HG03439 (cell line): ENCODE measurements around the gene ASCC3.
"Not testable (repeated sequence)": the region's sequence is repeated elsewhere in the genome, so short reads cannot be mapped to it uniquely, and the experiment has no call there.

ENCODE experiments used
- ATAC-seq: cut with Tn5 transposase; IDR thresholded peaks from one replicate; pipeline ENCODE4 v1.9.1; 2021; ENCODE audit warnings: mild to moderate bottlenecking, moderate library complexity; ENCODE audit not compliant: unreplicated experiment

Gene ASCC3

GRCh38 chr6:100806296-100806695, 74.8 kb downstream of the ASCC3 start:
- ATAC-seq: no peak

GRCh38 chr6:100803264-100804045, 77.7 kb downstream of the ASCC3 start:
- ATAC-seq: no peak

- ATAC-seq: no peak
Observed at GRCh38 chr6:100801036-100801435, 80.1 kb downstream of the ASCC3 start.

DNA sequence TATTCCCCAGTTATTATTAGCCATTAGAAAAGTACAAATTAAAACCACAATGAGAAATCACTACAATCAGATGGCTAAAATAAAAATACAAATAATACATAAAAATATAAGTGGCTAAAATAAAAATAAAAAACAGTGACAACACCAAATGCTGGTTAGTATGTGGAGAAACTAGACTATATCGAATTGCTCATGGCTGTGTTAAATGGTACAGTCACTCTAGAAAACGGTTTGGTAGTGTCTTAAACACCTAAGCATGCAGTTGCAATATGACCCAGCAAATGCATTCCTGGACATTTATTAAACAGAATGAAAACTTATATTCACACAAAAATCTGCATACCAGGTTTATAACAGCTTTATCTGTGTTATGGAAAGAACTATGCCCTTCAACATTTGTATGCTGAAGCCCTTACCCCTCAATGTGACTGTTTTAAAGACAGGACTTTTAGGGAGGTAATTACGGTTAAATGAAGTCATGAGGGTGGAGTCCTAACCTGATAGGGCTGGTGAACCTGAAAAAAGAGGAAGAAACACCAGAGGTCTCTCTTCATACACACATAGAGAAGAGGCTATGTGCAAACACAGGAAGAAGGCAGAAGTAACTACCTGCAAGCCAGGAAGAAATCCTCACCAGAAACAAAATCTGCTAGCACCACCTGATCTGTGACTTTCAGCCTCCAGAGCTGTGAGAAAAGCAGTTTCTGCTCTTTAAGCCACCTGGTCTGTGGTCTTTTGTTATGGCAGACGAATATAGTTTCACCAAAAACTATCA, 84.9 kb downstream of the ASCC3 start:
- ATAC-seq: peak; percentile 83

DNA sequence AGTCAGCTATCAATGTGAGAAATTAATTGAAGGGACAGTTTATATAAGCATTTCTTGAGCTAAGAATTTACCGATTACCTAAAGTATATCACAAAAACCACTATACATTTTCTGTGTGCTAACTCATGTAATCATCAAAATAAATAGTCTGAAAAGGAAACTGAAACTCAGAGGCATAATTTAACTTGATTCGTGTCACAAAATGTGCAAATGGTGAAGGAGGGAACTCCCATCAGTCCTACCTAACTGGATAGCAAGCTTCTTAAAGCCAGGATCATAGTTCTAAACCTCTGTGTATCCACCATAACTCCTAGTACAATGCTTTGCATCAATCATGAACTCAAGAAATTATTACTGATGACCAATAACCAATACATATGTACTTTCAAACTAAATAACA, 91.0 kb downstream of the ASCC3 start:
- no peak for ATAC-seq

DNA sequence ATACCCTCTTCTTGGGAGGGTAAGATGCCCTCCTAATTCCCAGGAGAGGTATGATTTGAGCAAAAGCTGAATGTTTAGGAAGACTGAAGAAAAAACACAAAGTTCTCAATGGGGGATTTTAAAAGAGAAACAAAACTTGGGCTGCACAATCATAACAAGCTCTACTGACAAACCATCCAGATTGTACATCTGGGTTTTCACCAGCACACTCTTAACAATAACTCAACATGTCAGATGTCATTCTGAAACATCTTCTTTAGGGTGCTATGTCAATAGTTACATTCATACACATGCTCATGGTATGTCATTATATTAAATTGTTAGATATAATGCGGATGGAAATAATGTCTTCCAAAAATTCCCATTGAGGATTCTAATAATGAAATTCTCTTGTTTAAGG, 95.1 kb downstream of the ASCC3 start:
- no peak for ATAC-seq

DNA sequence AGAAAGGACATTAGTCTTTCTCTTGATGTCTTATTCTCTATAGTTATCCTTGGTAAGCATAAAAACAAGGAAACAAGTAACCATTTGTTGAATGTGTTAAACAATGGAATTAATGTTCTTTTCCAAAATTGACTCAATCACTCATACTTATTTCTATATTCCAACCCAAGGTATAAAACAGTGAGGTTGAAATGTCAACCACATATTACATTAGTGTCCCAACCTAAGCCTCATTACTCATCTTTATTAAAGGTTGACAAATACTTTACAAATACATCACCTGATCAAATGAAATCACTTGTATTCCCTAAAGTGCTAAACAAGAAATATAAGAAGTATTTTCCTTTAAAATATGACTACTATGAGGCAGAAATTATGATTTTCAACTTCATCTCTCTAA, 100.5 kb downstream of the ASCC3 start:
- ATAC-seq: no peak

GRCh38 chr6:100775667-100776066, 105.5 kb downstream of the ASCC3 start:
- ATAC-seq: no peak

GRCh38 chr6:100774681-100775080, 106.4 kb downstream of the ASCC3 start:
- ATAC-seq: no peak

GRCh38 chr6:100768816-100769351, 112.2 kb downstream of the ASCC3 start:
- ATAC-seq: no peak

DNA sequence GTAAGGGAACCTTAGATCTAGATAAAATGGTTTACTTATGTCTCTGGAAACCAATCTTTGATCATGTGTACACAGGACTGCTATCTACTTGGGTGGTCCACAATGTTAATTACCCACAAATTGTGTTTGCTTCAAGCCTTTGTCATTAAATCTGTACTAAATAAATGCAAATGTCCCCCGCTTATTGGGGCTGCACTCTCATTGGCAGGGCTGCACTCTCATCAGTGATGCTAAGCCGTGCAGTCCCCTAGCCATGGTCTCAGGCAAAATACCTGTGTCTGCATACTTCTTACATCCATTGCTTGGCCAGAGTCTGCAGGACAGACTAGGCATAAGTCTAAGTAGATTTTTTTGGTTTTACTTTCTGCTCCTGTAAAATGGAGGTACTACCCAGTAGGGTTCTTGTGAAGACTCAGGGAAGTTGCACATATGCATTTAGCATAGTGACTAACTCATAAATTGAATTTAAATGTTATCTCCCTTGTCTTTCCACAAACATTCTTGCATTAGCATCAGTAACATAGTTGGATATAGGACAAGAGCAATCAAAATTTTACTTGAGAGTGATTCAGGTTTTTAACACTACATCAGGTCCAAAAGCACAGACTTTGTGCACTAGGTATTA, 117.4 kb downstream of the ASCC3 start:
- no peak for ATAC-seq

DNA sequence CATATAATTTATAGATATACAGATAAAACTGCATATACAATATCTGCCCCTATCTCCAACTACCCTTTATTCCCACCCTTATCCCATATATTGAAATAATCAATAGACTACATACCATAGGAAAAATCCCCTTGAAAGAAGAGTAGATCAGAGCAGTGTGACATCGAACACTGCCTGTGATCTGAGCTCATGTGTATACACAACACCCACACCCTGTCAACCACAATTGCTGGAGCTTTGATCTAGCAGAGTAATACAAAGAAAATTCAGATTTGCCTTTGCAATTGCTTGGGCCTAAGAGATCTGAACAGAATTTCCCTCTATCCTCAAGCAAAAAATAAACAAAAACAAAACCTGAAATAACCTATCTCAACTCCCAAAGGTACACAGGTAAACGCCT, 119.3 kb downstream of the ASCC3 start:
- ATAC-seq: no peak

- ATAC-seq: not testable (repeated sequence)
Observed at GRCh38 chr6:100758386-100758785, 122.7 kb downstream of the ASCC3 start.

- no peak for ATAC-seq
Observed at GRCh38 chr6:100753421-100753820, 127.7 kb downstream of the ASCC3 start.

GRCh38 chr6:100751590-100751989, 129.5 kb downstream of the ASCC3 start:
- ATAC-seq: no peak

- no peak for ATAC-seq
Observed at GRCh38 chr6:100745419-100746041, 135.6 kb downstream of the ASCC3 start.

GRCh38 chr6:100740439-100740838, 140.7 kb downstream of the ASCC3 start:
- ATAC-seq: no peak

DNA sequence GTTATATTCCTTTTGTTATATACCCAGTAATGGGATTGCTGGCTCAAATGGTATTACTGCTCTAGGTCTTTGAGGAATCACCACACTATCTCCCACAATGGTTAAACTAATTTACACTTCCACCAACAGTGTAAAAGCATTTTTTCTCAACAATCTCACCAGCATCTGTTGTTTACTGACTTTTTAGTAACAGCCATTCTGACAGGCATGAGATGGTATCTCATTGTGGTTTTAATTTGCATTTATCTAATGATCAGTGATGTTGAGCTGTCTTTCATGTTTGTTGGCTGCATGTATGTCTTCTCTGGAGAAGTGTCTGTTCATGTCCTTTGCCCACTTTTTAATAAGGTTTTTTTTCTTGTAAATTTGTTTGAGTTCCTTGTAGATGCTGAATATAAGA, 143.4 kb downstream of the ASCC3 start:
- not testable (repeated sequence) for ATAC-seq

GRCh38 chr6:100731411-100731810, 149.7 kb downstream of the ASCC3 start:
- no peak for ATAC-seq

DNA sequence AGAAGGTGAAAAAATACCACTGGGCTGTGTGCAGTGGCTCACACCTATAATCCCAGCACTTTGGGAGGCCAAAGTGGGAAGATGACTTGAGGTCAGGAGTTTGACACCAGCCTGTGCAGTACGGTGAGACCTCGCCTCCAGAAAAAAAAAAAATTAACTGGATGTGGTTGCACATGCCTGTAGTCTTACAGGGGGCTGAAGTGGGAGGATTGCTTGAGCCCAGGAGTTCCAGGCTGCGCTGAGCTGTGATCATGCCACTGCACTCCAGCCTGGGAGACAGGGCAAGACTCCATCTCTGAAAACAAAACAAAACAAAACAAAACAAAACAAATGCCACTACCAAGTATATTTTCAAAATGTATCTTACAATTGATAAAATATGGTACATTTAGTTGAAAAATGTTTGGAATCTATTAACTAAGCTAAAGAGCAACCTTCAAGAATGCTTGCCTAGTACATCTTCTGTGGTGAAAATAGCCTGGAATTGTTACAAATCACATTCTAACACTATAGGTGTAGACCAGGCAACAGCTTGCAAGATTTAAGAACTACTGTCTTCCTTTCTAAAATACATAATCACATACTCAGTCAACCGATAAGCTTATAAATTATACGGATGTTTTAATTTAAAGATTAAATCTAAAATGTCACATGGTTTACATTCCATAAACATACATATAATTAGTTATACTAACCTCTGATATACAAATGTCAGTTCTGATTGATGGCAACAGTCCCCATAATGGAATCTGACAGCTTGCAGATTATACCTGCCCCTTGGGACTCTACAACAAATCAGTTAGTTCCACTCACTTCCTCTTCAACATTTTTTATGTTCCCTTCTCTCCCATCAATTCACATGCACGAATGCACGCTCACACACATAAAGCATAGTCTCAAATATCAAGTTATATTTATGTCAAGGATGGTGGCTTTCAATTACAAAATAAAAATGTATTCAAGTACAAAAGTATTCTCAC, 150.8 kb downstream of the ASCC3 start:
- ATAC-seq: no peak
